ENCODE results near the gene NUP153.

- TF ChIP-seq CTCF (conservative IDR thresholded peaks at IDR 0.05 in 1 of 2, IDR thresholded peaks at IDR 0.05 in 1 of 2; ENCODE audit: low read depth in 1 of 2, low read length in 2 of 2) = no peak
- TF ChIP-seq EZH2 (IDR thresholded peaks at IDR 0.05; ENCODE audit: low read length, missing control alignments) = no peak
Observed at GRCh38 chr6:17741507-17741906, 34.8 kb upstream of the NUP153 start.
